Activated CD8-positive, alpha-beta memory T cell treated with anti-CD3 and anti-CD28 coated beads for 1 hour (primary cell): Measurements from ENCODE around the gene FOXO3.
A peak's percentile ranks its signal among the peaks of the same experiment; 100 is the strongest.

ENCODE experiments used
- DNase-seq, 2 donors: peaks; one replicate each; pipeline ENCODE4 v3.0.0-alpha.2; 2020; ENCODE audit warnings: low read depth in 1 of 2; ENCODE audit errors: extremely low read depth in 1 of 2

Gene FOXO3

DNA sequence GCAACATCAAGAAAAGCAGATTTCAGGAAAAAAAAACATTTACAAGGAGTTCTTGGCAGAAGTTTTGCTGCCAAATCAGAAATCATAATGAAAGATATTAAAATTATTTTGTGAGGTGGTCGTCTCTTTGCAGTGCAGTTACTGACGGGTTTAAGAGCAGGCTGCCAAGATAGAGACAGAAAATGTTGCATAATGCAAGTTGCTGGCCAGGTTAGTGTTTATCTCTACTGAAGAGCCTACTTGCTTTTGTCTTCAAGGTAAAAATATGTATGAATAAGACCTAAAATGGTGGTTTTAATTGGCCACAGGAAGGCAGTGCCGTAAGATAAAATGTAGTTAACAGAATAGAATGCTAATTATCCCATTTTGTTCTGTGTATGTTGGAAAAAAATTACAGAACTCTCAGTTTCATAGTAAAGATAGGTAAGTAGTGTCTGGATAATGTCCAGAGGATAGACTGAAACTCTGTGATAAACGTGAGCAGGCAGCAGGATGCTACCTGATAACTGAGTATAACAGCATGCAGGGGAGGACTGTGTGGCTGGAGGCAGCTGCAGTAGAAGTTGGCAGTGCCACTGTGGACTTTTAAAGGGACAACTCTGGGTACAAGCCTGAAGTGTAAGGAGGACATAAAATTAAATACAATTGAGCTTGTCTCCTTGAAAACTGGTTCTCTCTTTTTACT is 13.9 kb downstream of the FOXO3 start:
- no peak for DNase-seq

DNA sequence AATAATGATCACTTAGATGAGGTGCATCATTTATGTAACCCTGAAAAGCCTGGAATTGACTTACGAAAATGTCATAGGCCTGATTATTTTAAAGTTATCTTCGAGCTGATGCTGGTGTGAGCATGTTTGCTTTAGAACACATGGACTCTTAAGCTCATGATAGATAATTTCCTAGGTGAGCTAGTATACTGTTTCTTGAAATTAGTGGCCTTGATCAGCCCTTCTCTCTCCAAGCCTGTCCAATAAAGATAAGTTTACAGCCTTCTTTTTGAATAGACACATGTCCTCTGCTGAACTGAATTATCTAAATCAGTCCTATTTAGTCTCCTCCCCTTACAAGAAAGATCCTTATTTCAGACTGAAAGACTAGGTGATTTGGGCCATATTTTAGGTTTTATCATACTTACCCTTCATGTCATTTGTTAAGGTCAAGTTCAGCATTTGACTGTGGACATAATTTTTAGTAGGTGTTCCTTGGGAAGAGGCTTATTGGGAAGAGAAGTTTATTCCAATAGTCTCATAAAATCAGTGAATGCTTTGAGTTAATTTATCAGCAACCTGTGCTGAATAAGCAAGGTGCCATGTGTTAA is 15.3 kb downstream of the FOXO3 start:
- no peak for DNase-seq

DNA sequence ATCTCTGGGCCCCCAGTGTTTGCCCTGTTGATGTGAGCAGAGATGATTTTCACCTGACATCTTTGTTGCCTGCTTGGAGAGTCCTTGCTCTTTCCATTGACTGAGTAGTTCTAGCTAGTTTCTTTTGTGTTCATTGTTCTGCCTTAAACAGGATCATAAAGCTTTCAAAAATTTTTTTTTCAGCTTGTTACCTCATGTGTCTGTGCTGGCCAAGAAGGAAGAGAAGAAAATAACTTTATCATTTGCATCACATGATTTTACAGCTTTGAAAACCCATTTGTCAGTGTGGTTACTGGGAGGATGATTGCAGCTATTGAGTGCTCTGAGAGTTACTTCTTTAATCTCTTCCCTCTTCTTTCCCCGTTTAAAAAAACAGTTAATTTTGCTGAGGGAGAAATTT is 16.0 kb downstream of the FOXO3 start:
- DNase-seq: no peak

DNA sequence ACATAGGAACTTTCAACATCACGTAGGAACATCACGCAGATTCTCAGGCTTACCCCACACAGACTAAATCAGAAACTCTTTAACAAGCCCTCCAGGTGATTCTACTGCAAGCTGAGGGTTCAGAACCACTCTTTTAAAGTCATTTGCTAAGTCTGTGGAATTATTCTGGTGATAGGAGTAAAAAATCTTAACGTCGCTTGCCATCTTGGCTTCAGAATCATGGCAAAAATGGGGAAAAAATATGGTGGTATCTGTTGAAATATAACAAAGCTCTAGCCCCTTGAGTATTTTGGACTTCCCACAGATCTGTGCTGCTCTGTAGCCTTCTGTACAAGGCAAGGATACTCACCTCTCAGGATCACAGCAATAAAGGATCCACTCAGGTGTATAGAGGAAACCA is 17.4 kb downstream of the FOXO3 start:
- DNase-seq: no peak

DNA sequence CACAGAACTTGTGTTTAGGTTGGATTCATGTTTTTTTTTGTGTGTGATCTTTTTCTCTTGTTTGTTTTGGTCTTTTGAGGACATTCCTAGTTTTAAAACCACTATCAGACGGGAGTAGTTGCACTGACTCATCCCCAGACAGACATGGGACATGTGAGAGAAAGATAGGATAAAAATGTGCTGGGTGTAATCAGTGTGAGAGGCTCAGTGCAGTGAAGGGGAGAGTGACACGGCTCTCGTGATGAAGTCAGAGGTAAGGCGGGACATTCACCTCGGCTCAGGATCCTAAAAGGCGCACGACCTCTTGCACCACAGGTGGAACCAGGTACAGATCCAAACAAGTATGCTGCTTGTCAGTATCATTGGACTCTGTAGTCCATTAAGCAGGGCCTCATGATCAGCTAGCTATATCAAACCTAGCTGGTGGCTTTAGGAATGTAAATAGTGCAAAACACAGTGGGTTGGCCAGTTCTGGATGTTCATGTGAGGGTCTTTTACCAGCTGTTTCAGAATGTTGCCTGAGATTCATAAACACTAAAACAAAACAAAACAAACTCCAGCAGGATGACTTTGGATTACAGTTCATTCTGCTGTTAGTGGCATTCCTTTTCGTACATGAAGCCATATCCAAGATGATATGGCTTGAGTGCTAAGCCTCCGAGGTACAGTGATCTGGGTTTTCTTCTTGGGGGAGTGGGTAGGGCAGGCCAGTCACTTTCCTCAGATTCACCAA is 18.0 kb downstream of the FOXO3 start:
- DNase-seq: no peak

- DNase-seq: no peak
Observed at GRCh38 chr6:108579328-108579721, 18.6 kb downstream of the FOXO3 start.

GRCh38 chr6:108580646-108581045 is 19.9 kb downstream of the FOXO3 start:
- DNase-seq: no peak

DNA sequence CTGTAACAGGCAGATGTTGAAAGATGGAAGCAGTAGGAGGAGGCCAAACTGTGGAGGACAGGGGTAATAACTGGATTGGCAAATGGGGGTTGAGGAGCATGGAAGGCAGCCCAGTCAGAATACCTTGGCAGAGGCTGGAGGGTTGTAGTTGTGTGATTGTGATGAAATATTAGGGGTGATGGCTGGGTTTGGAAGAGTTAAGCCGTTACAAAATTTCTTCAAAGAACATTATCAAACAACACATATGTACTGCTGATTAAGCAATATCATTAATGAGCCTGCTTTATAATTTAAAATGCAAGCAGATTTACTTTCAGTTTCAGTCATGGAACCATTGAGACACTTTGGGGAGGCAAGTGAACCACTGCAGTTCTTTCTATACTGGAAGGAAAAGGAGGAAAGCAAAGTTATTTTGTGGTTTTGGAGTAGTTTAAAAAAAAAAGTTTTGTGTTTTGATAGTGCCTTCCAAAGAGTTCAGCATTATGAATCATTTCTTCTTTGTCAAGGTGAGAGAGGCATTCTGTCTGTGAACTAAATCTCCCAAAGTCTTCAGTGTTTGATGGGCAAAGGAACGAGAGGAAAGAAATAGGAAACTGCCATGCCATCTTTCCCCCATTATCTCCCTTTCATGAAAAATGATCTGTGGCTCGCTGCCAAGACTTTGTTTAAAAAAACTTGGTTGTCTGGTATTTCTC is 20.7 kb downstream of the FOXO3 start:
- no peak for DNase-seq

- DNase-seq: no peak
Observed at GRCh38 chr6:108581932-108582475, 21.3 kb downstream of the FOXO3 start.

GRCh38 chr6:108582618-108583017 is 21.9 kb downstream of the FOXO3 start:
- no peak for DNase-seq

DNA sequence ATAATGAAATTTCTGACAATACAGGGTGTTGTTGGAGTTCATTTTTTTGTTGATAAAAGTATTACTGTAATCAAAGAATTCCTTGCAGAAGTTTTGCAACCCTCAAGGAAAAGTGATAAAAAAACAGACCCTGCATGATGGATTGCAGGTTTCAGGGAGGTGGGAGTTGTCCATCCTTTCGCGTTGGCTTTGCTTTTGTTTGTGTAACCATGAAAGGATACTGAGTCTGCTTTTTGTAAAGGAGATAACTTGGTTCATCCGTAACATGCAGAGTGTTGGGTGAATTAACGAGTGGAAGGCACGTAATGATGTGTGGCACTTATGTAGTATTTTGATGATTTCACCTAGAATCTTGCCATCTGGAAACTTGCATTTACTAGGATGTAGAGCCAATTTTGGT is 23.6 kb downstream of the FOXO3 start:
- no peak for DNase-seq

GRCh38 chr6:108585359-108585758 is 24.6 kb downstream of the FOXO3 start:
- DNase-seq: no peak

- no peak for DNase-seq
Observed at GRCh38 chr6:108585921-108586536, 25.3 kb downstream of the FOXO3 start.

GRCh38 chr6:108587258-108588059 is 26.7 kb downstream of the FOXO3 start:
- DNase-seq: no peak

DNA sequence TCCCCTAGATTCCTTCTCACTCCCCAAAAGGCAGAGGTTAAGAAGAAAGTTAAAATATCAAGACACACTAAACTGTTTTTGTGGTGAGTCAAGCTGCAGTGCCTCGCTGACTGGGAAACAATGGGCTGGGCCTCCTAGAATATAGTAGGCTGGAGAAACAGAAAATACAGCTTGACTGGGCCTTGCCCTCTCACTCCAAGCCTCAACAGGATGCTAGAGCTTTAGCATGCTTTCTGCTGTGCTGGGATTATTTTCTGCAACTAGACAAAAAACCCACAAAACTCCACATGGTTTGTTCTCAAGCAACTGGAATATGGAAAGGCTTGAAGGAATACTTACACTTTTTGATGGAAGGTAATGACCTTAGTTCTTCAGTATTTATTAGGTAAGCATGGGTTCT is 27.9 kb downstream of the FOXO3 start:
- DNase-seq: no peak

GRCh38 chr6:108589244-108589791 is 28.6 kb downstream of the FOXO3 start:
- DNase-seq: no peak

GRCh38 chr6:108591040-108591816 is 30.5 kb downstream of the FOXO3 start:
- no peak for DNase-seq

- peak in 1 of 2 donors; percentile 21 for DNase-seq
Observed at GRCh38 chr6:108592371-108593337, 31.9 kb downstream of the FOXO3 start.
